Upper lobe of left lung (tissue), 6 donors: ENCODE data around the gene KIF18B. TPM values are rescaled to one million over a fixed set of nuclear protein-coding genes. Genes with fewer than 3 reads are reported as not detected.

Source experiments
- ATAC-seq, 2 donors: fragments of 200-7000 bp; cut with Tn5 transposase; one replicate each; pipeline ENCODE4 v1.9.1; 2022; ENCODE audit warnings: mild to moderate bottlenecking in 2 of 2, moderate library complexity in 2 of 2; ENCODE audit not compliant: low FRiP score in 2 of 2
- DNase-seq, 2 donors: peaks; one replicate each; pipeline ENCODE4 v3.0.0-alpha.2; 2019 to 2020
- H3K27ac ChIP-seq, 4 donors: fragments of 200-600 bp; sonication (generic); one replicate each; pipeline ENCODE4 v1.5.1; 2016 to 2019
- H3K27me3 ChIP-seq, 4 donors: fragments of 200-600 bp; sonication (generic); one replicate each; pipeline ENCODE4 v1.5.1; 2017 to 2019
- H3K36me3 ChIP-seq, 4 donors: fragments of 200-600 bp; sonication (generic); one replicate each; pipeline ENCODE4 v1.5.1; 2016 to 2019
- H3K4me1 ChIP-seq, 4 donors: fragments of 200-600 bp; sonication (generic); one replicate each; pipeline ENCODE4 v1.5.1; 2018 to 2019
- H3K4me3 ChIP-seq, 4 donors: fragments of 200-600 bp; sonication (generic); one replicate each; pipeline ENCODE4 v1.5.1; 2017 to 2019; ENCODE audit warnings: mild to moderate bottlenecking in 2 of 4, moderate library complexity in 1 of 4
- H3K9me3 ChIP-seq, 4 donors: fragments of 200-600 bp; sonication (generic); one replicate each; pipeline ENCODE4 v1.5.1; 2018 to 2019
- EP300 ChIP-seq, 4 donors: sonication (generic); formaldehyde crosslinking; IDR thresholded peaks; one replicate each; pipeline ENCODE4 v1.5.1; 2017; ENCODE audit warnings: antibody characterized with exemption in 4 of 4, control low read depth in 2 of 4
- POLR2A ChIP-seq, 4 donors: fragments of 450-650 bp; IDR thresholded peaks; one replicate each; pipeline ENCODE4 v1.5.1; 2016 to 2017; ENCODE audit warnings: antibody characterized with exemption in 4 of 4, mild to moderate bottlenecking in 2 of 4
- POLR2AphosphoS5 ChIP-seq, 2 donors: sonication (generic); formaldehyde crosslinking; IDR thresholded peaks; one replicate each; pipeline ENCODE4 v1.5.1; 2017; ENCODE audit warnings: antibody characterized with exemption in 2 of 2
- WGBS, 2 donors: methylation state at CpG; one replicate each; pipeline ENCODE4 v1.1.5; 2017 to 2018; 5-methylcytosine and 5-hydroxymethylcytosine counted together
- total RNA-seq, 6 donors: library from RNA; depleted of rRNA in 4 of 6; stranded (reverse); fragments of >200 nt in 4 of 6; gene quantifications; one replicate each; pipeline versions ENCODE4 v1.1.0 to v1.2.1, GENCODE V29; 2016 to 2021
- TF ChIP-seq, protein P1 (sequence below), 6 experiments: fragments of 450-650 bp in 4 of 6; fragments of 200-600 bp in 2 of 6; sonication (generic) in 2 of 6; IDR thresholded peaks; one replicate each; pipeline ENCODE4 v1.5.1; 2016 to 2019; ENCODE audit warnings: antibody characterized with exemption in 6 of 6
- donor health status: DM: no; HTN: no; CAD: no; lungs with moderate emphysema.
- donor health status: DM: no; HTN: yes; CAD: no; lungs with severe emphysema.

The KIF18B gene
- total RNA-seq, 6 donors from 2014 or later, result 0.49 to 2.9 (median 1.3) TPM

DNA sequence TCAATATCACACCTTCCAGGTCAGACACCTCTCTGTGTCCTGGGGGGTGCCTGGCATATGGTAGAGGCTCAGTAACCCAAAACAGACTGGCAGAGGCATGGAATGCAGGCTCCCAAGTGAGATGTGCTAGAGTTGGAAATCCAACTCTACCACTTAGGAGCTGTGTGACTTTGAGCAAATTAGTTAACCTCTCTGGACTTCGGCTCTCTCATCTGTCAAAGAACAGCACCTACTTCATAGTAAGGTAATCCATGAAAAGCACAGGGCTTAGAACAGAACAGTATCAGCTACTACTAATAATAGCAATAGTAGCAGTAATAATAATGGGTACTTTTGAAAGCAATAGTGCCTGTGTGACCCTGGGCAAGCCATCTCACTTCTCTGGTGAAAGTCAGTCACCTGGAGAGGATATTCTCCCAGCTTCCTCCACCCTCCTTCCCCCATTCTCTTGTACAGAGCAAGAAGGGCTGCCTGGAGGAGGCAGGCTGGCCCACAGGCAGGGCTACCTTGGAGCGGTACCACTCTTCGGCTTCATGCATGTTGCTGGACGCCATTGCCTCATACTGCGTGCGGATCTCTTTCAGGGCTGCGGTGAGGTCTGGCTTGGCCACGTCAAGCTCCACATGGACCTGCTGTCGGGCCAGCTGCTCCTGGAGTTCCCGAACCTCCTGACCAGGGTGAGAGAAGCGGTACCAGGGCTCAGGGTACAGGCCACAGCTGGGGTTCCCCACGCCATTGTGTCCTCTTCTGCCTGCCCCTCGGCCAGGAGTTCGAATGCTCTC, 34.6 kb downstream of the KIF18B start:
- ATAC-seq (no peak), DNase-seq (no peak)
- no peak for TF ChIP-seq POLR2AphosphoS5 (IDR thresholded peaks at IDR 0.05)
- H3K4me3 ChIP-seq, result no peak overlapping the region
- peaks cover 8 to 27% (median 17%) of the 10 kb centered on the region in 4 donors for H3K4me1 ChIP-seq
- no peaks in the 10 kb centered on the region for H3K36me3 ChIP-seq
- no peak overlapping the region for H3K27ac ChIP-seq
- H3K9me3 ChIP-seq, result no peaks in the 10 kb centered on the region
- WGBS, 2 donors, result 75 to 79% methylated on average over 9 to 14 of the region's 14 CpGs
- peaks cover 0 to 7% (median 3%) of the 10 kb centered on the region in 4 donors for H3K27me3 ChIP-seq

DNA sequence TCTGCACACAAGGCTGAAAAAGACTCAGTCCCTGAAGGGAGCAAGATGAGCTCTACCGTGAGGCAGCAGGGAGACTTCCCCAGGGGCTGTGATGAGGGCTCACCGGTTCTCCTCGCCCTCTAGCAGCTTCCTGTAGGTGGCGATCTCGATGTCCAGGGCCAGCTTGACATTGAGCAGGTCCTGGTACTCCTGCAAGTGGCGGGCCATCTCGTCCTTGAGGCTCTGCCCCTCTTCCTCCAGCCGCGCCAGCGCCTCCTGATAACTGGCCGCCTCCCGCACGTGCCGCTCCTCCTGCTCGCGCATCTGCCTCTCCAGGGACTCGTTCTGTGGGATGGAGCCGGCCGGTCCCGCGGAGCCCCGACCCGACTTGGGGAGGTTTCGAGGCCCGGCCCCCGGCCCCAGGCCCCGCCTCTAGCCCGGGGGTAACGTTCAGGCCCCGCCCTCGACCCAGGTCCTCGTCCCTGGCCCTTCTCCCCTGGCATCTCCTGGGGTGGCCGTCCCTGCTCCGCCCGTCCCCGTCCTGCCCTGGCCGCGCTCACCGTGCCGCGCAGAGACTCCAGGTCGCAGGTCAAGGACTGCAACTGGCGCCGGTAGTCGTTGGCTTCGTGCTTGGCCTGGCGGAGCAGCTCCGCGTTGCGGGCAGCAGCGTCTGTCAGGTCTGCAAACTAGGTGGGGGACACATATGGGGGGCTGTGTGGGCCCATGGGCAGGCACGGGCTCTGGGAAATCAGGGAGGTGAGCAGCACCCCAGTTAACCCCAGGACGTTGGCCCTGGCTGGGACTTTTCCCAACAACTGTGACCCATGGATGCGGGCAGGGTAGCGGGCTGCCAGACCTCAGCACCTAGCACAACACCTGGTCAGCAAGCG, 36.2 kb downstream of the KIF18B start:
- TF ChIP-seq, protein P1, sequence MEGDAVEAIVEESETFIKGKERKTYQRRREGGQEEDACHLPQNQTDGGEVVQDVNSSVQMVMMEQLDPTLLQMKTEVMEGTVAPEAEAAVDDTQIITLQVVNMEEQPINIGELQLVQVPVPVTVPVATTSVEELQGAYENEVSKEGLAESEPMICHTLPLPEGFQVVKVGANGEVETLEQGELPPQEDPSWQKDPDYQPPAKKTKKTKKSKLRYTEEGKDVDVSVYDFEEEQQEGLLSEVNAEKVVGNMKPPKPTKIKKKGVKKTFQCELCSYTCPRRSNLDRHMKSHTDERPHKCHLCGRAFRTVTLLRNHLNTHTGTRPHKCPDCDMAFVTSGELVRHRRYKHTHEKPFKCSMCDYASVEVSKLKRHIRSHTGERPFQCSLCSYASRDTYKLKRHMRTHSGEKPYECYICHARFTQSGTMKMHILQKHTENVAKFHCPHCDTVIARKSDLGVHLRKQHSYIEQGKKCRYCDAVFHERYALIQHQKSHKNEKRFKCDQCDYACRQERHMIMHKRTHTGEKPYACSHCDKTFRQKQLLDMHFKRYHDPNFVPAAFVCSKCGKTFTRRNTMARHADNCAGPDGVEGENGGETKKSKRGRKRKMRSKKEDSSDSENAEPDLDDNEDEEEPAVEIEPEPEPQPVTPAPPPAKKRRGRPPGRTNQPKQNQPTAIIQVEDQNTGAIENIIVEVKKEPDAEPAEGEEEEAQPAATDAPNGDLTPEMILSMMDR (IDR thresholded peaks at IDR 0.05), result peak; percentile 20 to 64 (median 37)
- no peak for TF ChIP-seq POLR2AphosphoS5 (IDR thresholded peaks at IDR 0.05)
- Histone ChIP-seq H3K36me3 (no peaks in the 10 kb centered on the region), H3K4me1 (peaks cover 8 to 19% (median 14%) of the 10 kb centered on the region in 4 donors), H3K27me3 (peaks cover 0 to 7% (median 3%) of the 10 kb centered on the region in 4 donors), H3K4me3 (peak overlapping the region in 3 of 4 donors; percentile 35 to 48 (median 47)), H3K9me3 (no peaks in the 10 kb centered on the region), H3K27ac (no peak overlapping the region)
- 14 to 27% methylated on average over 27 to 36 of the region's 56 CpGs for WGBS, 2 donors
- DNase-seq (peak; percentile 77 to 88), ATAC-seq (peak; percentile 45 to 46)

DNA sequence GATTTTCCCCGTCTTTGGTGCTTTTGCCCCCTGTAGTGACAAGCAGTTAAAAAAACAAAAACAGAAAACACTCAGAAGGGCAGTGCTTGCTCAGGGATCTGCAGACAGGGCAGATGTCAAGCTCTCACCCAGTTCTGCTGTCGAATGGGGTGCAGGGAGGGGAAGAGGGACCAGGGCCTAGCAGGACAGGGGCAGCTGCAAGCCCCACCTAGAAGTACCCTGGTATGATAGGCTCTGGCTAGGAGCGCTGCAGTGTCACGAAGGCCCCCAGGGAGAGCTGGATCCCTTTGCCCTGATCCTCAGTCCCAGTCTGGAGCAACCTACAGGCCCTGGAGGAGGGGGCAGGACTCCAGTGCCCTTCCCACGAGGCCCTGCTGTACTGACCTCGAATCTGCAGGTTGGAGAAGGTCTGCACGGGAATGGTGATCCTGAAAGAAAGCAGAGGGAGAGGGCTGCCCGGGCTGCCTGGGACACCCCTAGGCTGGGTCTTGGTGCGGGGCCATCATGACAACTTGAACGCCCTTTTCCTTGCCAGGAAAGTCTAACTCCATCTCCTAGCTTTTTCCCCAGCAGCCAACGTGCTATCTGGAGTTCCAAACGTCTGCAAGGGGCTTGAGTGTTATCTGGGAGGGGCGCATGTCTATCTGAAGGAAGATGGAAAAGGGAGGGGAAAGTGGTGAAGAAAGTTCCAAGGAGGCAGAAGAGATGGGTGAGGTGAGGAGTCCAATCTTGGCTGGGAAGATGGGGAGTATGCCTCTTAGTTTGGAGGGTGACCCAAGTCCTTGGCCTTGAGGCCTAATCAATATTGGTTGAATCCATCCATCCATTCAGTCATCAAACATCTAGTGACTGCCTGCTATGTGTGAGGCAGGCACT, 37.1 kb downstream of the KIF18B start:
- H3K27me3 ChIP-seq, result peaks cover 0 to 7% (median 3%) of the 10 kb centered on the region in 4 donors
- 73 to 84% methylated on average over 13 of the region's 13 CpGs for WGBS, 2 donors
- no peak overlapping the region for H3K27ac ChIP-seq
- DNase-seq (no peak), ATAC-seq (no peak)
- no peak overlapping the region for H3K4me3 ChIP-seq
- no peaks in the 10 kb centered on the region for H3K9me3 ChIP-seq
- peaks cover 9 to 16% (median 12%) of the 10 kb centered on the region in 4 donors for H3K4me1 ChIP-seq
- TF ChIP-seq POLR2AphosphoS5 (IDR thresholded peaks at IDR 0.05) (no peak), EP300 (IDR thresholded peaks at IDR 0.05) (no peak)
- H3K36me3 ChIP-seq, result no peaks in the 10 kb centered on the region

DNA sequence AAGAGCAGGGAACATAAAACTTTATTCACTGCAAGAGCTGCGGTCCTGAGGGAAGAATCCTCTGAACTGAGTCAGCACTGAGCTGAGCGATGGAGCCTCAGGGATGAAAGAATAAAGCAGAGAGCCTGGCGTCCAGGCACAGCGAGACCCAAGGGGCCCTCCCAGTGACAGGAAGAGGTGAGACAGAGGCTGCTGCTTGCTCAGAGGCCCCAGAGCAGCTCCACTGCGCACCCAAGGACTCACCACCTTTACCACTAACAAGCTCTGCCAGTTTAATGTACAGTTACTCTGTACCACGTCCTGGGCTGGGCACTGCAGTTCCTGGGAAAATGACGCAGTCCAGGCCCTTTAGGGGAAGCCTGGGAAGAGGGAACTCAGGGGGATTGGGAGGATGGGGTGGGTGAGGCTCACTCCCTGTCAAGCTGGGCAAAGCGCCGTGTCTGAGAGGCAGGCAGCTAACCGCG, 37.9 kb downstream of the KIF18B start:
- DNase-seq (no peak), ATAC-seq (no peak)
- peaks cover 9 to 16% (median 11%) of the 10 kb centered on the region in 4 donors for H3K4me1 ChIP-seq
- no peaks in the 10 kb centered on the region for H3K9me3 ChIP-seq
- peaks cover 0 to 7% (median 3%) of the 10 kb centered on the region in 4 donors for H3K27me3 ChIP-seq
- no peaks in the 10 kb centered on the region for H3K36me3 ChIP-seq
- no peak overlapping the region for H3K27ac ChIP-seq
- H3K4me3 ChIP-seq, result no peak overlapping the region
- WGBS, 2 donors, result 72 to 82% methylated on average over 10 to 11 of the region's 11 CpGs
- TF ChIP-seq EP300 (IDR thresholded peaks at IDR 0.05) (no peak), POLR2AphosphoS5 (IDR thresholded peaks at IDR 0.05) (no peak), POLR2A (IDR thresholded peaks at IDR 0.05) (no peak)
- TF ChIP-seq, protein P1 (IDR thresholded peaks at IDR 0.05), result no peak

DNA sequence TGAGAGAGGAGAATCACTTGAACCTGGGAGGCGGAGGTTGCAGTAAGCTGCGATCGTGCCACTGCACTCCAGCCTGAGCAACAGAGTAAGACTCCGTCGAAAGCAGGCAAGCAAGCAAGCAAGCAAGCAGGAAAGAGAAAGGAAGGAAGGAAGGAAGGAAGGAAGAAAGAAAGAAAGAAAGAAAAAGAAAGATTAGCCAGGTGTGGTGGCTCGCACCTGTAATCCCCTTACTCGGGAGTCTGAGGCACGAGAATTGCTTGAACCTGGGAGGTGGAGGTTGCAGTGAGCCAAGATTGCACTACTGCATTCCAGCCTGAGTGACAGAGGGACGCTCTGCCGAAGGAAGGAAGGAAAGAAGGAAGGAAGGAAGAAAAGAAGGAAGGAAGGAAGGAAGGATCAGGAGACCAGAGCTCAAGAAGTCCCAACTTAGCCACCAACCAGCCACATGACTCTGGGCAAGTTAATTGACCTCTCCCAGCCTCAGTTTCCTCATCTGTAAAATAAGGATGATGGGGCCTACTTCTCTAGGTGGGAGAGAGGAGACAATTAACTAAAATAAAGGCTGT, 38.7 kb downstream of the KIF18B start:
- no peak for TF ChIP-seq POLR2A (IDR thresholded peaks at IDR 0.05)
- TF ChIP-seq EP300 (IDR thresholded peaks at IDR 0.05), result no peak
- TF ChIP-seq, protein P1 (IDR thresholded peaks at IDR 0.05), result no peak
- TF ChIP-seq POLR2AphosphoS5 (IDR thresholded peaks at IDR 0.05), result no peak
- H3K27ac ChIP-seq, result no peak overlapping the region
- H3K9me3 ChIP-seq, result no peaks in the 10 kb centered on the region
- H3K27me3 ChIP-seq, result peaks cover 0 to 7% (median 3%) of the 10 kb centered on the region in 4 donors
- no peaks in the 10 kb centered on the region for H3K36me3 ChIP-seq
- H3K4me1 ChIP-seq, result peaks cover 9 to 16% (median 11%) of the 10 kb centered on the region in 4 donors
- DNase-seq, result no peak
- WGBS, 2 donors, result 83 to 84% methylated on average over 10 of the region's 10 CpGs
- no peak for ATAC-seq
- no peak overlapping the region for H3K4me3 ChIP-seq
